ENCODE data around the gene JARID2. TPM values are rescaled to one million over a fixed set of nuclear protein-coding genes. Genes with fewer than 3 reads are reported as not detected.
A peak's percentile ranks its signal among the peaks of the same experiment; 100 is the strongest.

JARID2 gene
- total and polyA plus RNA-seq, 9 of the 15 experiments (the other 6 are each of a cell fraction or from before 2014, with no cell fraction given): 5.0 to 29.0 (median 15.6) TPM

- CTCF ChIA-PET (ENCODE audit: low intra/inter-chr PET ratio): interaction anchor here (0.6 kb wide), 1 partner anchor 716 kb away, joined by 3 read pairs; no protein-coding TSS in a partner anchor
- intact Hi-C loops (cut with micrococcal nuclease): no loop called here
- Histone ChIP-seq H3K4me1 (replicated peaks in 1 of 2; ENCODE audit: control insufficient read depth in 2 of 2, insufficient read depth in 2 of 2, low read length in 2 of 2) (no peaks in the 10 kb centered on the region; a peak in 1 of 5 replicates), H4K20me1 (replicated peaks; ENCODE audit: control insufficient read depth, insufficient read depth, low read length) (no peaks in the 10 kb centered on the region), H2AFZ (ENCODE audit: low read depth, low read length) (no peak overlapping the region), H3K4me2 (ENCODE audit: insufficient read depth, low read length) (no peak overlapping the region), H3K36me3 (ENCODE audit: control insufficient read depth, insufficient read depth, low read length) (peaks cover 63% of the 10 kb centered on the region), H3K9ac (ENCODE audit: insufficient read depth in 1 of 2, low read depth in 2 of 2, low read length in 2 of 2) (no peak overlapping the region), H3K9me1 (ENCODE audit: control insufficient read depth, insufficient read depth, low read length) (no peaks in the 10 kb centered on the region), H3K4me3 (no peak overlapping the region), H3K79me2 (ENCODE audit: control insufficient read depth, insufficient read depth, low read length) (no peaks in the 10 kb centered on the region), H3K9me3 (replicated peaks; ENCODE audit: control insufficient read depth, insufficient read depth, low read depth, low read length) (no peaks in the 10 kb centered on the region), H3K27ac (ENCODE audit: extremely low read depth, low read depth, low read length) (no peak overlapping the region), H3K27me3 (ENCODE audit: control insufficient read depth in 2 of 2, insufficient read depth in 2 of 2, low read length in 2 of 2) (no peaks in the 10 kb centered on the region)
- POLR2A ChIA-PET: interaction anchor here (1.5 kb wide), 1 partner anchor 8 kb away, joined by 4 read pairs; no protein-coding TSS in a partner anchor
- no peak for DNase-seq (ENCODE audit: extremely low read depth in 1 of 4, low spot score in 3 of 4)
- in situ Hi-C loops (cut with MboI): no loop called here
- WGBS (ENCODE audit: insufficient coverage, low coverage, missing lambda C conversion rate): 90% methylated on average over 12 of the region's 13 CpGs
- ATAC-seq: no peak
- no peak for FAIRE-seq
- TF ChIP-seq CCNT2 (IDR thresholded peaks at IDR 0.05; ENCODE audit: borderline replicate concordance, extremely low read depth, insufficient read length, low read depth, low read length) (no peak), RBM22 (IDR thresholded peaks at IDR 0.05; ENCODE audit: low read depth, low read length, poor library complexity, severe bottlenecking) (peak; percentile 59), HIVEP1 (CRISPR knock-in tag; IDR thresholded peaks at IDR 0.05) (no peak), POLR2G (IDR thresholded peaks at IDR 0.05; ENCODE audit: low read depth, low read length) (0 out of 2 replicates have a peak, but pooled peaks have one; percentile 35)
- no TSS peak for BruUV-seq (replicated peaks)
Observed at GRCh38 chr6:15526212-15526701, 280.4 kb downstream of the JARID2 start.

Data from K562 (cell line).